Measurements from ENCODE around the gene PLA2G2A.
"Not testable (repeated sequence)": the region's sequence is repeated elsewhere in the genome, so short reads cannot be mapped to it uniquely, and the experiment has no call there.

PLA2G2A gene, protein sequence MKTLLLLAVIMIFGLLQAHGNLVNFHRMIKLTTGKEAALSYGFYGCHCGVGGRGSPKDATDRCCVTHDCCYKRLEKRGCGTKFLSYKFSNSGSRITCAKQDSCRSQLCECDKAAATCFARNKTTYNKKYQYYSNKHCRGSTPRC

DNA sequence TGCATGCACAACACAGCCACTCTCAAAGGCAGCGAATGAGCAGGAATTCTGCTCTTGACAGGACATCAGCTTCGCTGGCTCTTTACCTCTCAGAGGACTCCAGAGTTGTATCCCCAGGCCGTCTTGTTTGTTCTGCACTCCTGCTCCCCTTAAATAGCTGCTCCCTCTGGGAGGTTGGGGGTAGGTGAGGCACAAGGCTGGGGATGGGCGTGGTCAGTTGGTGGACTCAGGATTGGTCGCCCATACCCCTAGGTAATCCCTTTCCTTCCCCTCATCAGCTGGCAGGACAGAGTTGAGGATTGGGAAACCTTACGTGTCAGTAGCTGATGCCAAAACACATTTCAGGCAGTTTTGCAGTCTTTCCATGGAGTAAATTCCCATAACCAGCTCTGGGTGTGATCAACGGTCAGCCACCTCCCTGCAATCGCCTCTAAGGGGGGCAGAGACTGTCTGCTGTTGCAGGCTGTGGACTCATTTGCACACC is at the start of gene PLA2G2A:
PLA2G2A (minus strand) TSS at position 125 of the 484 bp plus-strand sequence. CDS start 845 bp downstream, outside the sequence.
- no peak for DNase-seq (ENCODE audit: low read depth)

DNA sequence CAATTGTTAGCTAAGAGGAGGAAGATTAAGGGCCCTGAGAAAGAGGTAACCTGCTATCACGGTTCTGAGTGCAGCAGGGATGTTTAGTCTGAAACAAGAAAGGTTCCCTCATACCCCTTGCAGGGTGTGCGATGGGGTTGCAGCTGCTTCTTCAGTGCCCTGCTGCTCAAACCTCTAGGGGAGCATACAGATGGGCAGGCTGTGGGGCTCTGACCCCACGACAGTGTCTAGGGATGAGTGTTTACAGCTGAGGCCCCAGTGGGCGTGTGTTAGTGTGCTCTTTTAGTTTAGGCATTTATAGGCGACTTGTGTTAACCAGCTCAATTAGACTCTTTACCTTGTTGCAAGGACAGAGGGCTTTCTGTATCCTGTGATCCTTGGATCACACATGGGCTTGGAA is 49.3 kb upstream of the PLA2G2A start:
- DNase-seq (ENCODE audit: low read depth), result no peak

DNA sequence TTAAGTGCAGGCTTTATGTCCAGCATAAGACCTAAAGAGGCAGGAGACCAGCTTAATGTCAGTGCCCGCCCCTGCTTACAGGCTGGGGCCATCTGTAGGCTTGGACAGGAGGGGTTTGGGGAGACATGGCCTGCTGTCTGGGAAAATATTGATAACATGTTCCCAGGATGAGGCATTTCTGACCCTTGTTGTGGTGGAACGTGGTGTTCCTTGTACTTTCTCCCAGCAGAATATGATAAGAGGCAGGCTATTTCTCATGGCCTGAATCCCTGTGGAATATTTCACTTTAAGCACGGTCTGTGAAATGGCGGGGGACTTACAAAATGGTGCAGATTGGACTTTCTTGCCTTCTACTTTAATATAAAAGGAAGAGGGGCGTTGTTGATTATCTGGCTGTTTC is 48.7 kb upstream of the PLA2G2A start:
- peak; percentile 61 for DNase-seq (ENCODE audit: low read depth)

DNA sequence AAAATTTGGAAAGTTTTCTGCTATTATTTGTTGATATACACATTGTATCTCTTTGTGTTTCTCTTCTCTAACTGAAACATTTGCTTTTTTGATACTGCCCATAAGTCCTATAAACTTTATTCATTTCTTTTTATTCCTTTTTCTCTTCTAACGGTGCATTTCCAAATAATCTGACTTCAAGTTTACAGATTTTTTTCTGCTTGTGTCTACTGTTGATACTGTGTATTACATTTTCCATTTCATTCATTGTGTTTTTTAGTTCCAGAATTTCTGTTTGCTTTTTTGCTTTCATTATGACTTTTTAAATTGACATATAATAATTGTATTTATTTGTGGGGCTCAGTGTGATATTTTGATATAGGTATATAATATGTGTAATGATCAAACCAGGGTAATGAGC is 38.3 kb upstream of the PLA2G2A start:
- no peak for DNase-seq (ENCODE audit: low read depth)

DNA sequence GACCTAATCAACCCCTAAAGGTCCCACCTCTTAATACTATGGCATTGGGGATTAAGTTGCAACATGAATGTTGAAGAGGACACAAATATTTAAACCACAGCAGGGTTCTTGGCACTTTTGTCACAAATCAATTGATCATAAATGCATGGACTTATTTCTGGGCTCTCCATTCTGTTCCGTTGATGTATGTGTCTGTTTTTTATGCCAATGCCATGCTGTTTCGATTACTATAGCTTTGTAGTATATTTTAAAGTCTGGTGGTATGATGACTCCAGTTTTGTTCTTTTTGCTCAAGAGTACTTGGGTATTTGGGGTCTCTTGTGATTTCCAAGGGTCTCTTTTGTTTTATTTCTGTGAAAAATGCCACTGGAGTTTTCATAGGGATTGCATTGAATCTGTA is 34.7 kb upstream of the PLA2G2A start:
- DNase-seq (ENCODE audit: low read depth), result no peak

DNA sequence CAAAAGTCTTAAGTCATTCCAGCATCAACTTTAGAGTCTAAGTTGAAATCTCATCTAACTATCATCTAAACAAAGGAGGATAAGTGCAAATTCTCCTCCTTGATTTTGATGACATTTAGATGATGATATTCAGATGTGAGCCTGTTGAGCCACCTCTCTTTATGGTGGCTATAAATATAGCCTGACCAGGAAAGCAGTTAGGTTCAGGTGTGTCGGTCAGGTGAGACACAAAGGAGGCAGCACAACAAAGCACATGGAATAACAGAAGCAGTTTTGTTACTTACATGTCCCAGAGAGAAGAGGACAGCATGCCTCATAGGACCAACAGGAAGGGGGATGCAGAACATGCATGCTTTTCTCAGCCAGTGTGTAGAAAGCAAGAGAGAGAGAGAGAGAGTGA is 30.6 kb upstream of the PLA2G2A start:
- DNase-seq (ENCODE audit: low read depth), result no peak

DNA sequence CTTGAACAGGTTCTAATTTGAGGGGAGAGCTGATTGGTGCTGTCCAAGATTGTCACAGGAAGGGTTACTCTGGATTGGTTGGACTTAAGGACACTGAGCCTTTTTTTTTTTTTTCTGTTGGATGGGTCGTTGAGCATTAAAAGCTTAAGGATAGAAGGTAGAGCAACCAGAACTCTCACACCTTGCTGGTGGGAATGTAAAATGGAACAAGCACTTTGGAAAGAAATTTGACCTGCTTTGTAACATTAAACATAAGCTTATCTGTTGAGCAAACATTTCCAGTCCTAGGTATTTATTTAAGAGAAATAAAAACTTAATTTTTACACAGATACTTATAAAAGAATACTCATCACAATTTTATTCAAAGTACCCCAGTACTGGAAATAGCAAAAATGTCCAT is 29.8 kb upstream of the PLA2G2A start:
- DNase-seq (ENCODE audit: low read depth), result no peak

DNA sequence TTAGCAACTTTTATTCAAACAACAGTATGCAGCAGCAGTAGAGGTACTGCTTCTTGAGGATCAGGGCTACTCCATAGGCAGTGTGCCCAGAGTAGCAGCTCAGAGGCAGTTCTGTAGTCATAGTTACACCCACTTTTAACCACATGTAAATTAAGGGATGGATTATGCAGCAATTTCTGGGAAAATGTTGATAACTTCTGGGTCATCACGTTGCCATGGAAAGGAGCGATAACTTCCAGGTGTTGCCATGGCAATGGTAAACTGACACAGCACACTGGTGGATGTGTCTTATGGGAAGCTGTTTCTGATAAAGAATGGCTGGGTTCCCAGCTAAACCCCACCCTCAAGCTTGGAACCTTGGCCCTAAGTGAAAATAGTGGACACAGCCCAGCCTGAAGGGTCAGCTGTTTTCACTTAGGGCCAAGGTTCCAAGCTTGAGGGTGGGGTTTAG is 29.0 kb upstream of the PLA2G2A start:
- DNase-seq (ENCODE audit: low read depth), result peak; percentile 69

DNA sequence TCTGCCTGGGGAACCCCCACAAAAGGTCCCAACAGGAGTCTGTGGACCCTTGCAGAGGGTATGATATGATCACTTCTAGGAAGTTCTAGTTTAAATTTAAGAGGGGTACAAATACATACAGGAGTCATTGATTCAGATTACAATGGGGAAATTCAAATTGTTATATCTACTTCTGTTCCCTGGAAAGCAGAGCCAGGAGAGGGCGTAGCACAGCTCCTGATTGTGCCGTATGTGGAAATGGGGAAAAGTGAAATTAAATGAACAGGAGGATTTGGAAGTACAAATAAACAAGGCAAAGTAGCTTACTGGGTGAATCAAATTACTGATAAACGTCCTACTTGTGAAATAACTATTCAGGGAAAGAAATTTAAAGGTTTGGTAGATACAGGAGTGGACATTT is 19.4 kb upstream of the PLA2G2A start:
- not testable (repeated sequence) for DNase-seq (ENCODE audit: low read depth)

DNA sequence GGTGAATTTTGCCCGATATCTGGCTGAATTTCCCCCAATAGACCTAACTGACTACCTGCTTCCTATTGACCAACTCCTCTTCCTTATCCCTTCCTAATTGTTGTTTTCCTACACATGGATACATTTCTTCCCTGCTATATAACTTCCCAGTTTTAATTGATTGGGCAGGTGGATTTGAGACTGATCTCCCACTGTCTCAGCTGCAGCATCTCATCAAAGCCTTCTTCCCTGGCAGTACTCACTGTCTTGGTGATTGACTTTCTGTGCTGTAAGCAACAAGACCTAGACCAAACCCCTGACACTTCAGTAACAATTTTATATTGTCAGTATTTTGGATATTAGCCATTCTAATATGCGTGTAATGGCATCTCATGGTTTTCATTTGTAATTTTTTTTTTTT is 11.3 kb upstream of the PLA2G2A start:
- DNase-seq (ENCODE audit: low read depth), result no peak

DNA sequence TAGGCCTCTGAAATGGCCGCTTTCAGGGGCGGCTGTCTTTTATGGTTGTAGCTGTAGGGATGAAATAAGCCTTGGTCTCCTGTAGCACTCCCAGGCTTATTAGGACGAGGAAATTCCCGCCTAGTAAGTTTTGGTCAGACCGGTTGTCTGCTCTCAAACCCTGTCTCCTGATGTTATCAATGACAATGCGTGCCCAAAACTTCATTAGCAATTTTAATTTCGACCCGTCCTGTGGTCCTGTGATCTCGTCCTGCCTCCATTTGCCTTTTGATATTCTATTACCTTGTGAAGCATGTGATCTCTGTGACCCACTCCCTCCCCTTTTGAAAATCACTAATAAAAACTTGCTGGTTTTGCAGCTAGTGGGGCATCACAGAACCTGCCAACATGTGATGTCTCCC is 10.8 kb upstream of the PLA2G2A start:
- not testable (repeated sequence) for DNase-seq (ENCODE audit: low read depth)

DNA sequence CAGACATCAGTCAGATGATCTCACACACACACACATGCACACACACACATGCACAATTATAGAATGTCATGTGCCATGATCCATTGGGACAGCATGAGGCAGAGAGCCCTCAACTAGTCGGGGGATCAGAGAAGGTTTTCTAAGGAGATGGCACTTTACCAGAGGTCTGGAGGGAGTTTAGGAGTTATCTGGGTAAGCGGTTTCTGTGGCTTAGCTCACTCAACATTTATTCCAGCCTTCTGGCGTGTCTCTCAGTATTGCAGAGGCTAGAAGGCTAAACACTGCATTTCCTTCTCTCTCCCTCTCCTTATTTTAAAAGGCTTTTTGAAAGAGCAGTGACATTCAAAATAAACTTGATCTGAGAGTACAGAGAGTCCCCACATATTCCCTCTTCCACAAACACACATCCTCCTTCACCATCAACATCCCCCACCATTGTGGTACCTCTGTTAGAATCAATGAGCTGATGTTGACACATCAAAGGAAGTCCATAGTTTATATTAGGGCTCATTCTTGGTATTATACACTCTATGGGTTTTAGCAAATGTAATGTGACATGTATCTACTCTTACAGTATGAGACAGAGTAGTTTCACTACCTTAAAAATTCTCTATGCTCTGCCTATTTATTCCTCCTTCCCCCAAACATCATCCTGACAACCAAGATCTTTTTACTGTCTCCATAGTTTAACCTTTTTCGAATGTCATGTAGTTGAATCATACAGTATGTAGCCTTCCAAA is 9.0 kb upstream of the PLA2G2A start:
- DNase-seq (ENCODE audit: low read depth), result peak; percentile 57

DNA sequence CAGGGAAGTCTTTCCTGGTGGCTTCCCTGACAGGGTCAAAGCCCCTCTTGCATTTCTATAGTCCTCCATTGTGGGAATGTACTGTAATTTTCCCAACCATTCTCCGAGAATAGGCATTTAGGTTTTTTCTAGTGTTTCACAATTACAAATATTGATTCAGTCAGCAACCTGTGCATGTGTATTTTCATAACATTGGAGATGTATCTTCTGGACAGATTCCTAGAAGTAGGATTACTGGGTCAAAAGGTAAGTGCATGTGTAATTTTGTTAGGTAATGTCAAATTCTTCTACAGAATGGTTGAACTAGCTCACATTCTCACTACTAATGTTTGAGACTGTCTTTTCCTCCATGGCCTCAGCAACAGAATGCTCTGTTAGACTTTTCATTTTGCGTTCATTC is 8.3 kb upstream of the PLA2G2A start:
- no peak for DNase-seq (ENCODE audit: low read depth)

DNA sequence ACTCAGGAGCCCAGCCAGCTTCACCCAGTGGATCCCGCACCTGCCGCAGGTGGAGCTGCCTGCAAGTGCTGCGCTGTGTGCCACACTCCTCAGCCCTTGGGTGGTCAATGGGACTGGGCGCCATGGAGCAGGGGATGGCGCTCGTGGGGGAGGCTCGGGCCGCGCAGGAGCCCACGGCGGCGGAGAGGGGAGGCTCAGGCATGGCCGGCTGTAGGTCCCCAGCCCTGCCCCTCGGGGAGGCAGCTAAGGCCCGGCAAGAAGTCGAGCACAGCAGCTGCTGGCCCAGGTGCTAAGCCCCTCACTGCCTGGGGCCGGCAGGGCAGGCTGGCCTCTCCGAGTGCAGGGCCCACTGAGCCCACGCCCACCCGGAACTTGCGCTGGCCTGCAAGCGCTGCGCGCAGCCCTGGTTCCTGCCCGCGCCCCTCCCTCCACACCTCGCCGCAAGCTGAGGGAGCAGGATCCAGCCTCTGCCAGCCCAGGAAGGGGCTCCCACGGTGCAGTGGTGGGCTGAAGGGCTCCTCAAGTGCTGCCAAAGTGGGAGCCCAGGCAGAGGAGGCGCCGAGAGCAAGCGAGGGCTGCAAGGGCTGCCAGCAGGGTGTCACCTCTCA is 5.1 kb upstream of the PLA2G2A start:
- DNase-seq (ENCODE audit: low read depth), result not testable (repeated sequence)

DNA sequence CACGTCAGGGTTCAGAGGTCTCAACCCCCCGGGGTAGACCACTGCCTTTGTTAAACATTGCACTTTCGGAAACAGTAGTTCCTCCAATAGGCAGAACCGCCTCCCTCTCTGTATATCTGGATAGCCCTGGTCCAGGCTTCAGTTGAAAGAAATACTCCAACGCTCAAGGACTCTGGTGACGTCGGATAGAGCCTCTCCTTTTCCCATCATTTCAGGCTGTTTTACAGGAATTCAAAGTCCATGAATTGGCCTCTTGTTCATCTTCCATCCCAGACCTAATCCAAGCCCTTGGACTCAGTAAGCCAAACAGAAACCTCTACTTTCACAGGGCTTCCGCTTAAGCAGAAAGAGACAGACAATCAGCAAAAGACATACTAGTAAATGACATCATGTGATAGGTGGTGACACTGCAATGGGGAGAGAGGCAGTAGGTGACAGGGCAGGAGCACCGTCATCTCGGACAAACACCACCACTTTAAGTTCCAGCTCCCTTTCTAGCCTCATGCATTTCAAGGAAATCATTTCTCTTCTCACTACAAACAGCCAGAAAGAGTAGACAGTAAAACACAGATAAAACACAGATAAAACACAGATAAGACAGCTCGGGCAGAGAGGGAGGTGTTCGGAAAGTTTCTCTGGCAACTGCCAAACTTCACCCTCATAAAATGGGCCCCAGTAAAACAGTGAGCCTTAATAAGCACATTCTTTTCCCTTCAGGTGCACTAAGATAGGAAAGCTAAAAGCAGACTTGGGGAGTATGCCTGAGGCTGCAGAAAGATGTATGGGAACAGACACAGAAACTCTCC is 2.3 kb upstream of the PLA2G2A start:
- DNase-seq (ENCODE audit: low read depth), result peak; percentile 12

DNA sequence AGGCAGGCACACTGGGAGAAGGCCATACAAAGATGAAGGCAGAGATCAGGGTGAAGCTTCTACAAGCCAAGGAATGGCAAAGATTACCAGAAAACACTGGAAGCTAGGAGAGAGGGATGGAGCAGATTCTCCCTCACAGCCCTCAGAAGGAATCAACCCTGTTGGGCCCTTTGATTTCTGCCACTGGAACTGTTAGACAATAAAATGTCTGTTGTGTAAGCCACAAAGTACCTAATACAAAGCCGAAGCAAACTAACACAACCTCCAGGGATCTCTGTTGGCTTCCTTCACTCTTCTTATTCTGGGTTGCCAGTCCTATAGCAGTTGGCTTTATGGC is 1.7 kb upstream of the PLA2G2A start:
- DNase-seq (ENCODE audit: low read depth), result no peak

DNA sequence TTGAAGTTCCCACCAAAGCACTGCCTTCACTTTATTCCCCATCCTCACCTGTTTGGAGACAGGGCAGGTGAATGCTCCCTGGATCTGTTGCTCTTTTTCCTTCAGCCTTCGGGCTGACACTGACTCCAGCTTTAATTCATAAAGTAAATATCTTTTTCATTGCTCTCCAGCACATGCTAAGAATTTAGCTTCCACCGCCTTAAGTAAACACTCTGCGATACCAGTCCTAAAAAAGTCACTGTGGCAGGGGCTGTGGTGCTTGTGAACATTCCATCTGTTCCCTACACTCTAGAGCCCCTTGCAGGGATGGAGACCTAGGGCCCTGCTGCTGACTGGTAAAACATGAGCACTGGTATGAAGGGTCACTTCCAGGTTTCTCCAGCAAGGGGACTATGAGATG is 896 bp upstream of the PLA2G2A start:
- DNase-seq (ENCODE audit: low read depth), result no peak

DNA sequence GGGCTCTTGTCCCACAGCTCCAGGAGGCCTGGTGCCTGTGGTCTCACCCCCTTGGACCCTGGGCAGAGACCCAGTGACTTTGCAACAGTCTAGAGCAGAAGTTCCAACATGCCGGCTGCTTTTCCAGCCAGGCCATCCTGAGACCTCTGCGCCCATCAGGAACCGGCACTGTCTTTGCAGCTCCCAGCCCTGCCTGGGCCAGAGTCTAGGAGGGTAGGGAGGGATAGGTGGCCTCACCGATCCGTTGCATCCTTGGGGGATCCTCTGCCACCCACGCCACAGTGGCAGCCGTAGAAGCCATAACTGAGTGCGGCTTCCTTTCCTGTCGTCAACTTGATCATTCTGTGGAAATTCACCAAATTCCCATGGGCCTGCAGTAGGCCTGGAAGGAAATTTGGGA is 1.3 kb downstream of the PLA2G2A start:
- no peak for DNase-seq (ENCODE audit: low read depth)

DNA sequence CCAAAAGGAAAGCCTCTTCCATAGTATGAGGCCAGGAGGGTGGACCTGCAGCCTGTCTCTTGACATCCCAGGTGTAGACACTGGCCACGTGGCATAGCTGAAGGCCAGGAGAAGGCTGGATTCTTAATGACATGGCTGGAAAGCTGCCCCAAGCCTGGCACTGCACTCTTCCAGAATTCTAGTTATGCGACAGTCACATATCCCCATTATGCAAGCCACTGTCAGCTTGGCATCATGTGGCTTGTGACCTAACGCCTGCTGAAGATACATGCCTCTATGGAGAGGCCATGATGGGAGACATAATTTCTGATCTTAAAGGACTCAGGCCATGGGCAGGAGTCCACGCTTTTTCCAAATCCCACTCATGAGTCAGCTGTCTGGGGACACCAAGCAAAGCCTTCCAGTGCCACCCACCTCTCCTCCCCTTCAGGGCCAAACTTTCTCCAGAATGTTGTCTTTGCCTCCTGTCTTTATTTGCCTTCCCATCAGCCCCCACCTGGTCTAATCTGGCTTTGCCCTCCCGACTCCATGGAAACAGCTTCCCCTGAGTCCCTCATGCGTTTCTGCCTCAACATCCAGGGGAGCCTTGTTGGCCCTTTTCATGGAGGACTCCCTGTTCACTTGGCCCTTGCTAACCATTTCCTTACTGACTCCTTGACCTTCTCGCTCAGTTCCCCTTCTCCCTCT is 3.0 kb downstream of the PLA2G2A start:
- DNase-seq (ENCODE audit: low read depth), result no peak

DNA sequence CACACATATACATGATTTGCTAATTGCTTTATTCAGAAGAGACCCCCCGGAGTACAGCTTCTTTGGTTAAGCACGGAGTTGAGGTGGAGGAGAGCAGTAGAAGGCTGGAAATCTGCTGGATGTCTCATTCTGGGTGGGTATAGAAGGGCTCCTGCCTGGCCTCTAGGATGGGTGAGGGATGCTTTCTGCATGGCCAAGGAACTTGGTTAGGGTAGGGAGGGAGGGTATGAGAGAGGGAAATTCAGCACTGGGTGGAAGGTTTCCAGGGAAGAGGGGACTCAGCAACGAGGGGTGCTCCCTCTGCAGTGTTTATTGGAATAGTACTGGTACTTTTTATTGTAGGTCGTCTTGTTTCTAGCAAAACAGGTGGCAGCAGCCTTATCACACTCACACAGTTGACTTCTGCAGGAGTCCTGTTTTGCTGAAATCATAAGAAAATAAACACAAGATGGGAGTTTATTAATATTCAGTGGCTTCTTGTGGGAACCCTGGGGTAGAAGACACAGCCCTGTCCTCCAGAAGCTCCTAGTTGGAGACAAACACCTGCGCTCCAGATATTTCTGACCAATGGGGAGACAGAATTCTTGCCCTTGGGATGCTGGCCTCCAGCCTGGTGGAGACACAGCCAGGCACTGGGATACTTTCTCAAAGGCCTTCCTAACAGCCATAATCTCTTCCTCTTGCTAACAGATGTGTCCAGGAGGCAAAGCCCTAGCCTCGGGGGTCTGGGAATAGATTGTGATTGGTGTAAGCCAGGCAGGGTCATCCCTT is 3.8 kb downstream of the PLA2G2A start:
- DNase-seq (ENCODE audit: low read depth), result no peak

DNA sequence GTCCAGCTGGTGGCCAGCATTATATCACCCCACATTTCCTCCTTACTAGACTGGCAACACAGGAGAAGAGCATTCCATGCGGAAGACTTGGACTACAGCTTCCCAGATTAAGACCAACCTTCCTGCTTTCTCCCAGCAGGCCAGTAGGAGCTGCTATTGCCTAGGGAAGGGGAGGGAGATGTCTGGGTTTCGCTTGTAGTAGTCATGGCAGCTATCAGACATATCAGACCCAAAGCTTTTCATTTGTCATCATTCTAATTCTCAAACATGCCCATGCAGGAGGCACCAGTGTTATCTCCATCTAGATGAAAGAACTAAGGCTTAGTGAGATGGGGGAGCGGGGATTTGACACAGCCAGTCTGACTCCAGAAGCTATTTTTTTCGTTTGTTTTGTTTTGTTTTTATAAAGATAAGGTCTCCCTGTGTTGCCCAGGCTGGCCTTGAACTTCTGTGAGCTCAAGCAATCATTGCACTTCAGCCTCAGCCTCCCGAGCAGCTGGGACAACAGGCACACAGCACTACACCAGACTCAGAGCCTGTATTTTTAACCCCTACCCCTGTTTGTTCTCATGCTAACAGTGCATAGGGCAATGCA is 4.5 kb downstream of the PLA2G2A start:
- peak; percentile 84 for DNase-seq (ENCODE audit: low read depth)
